Measurements from ENCODE around the gene NFKBIL1. TPM values are rescaled to one million over a fixed set of nuclear protein-coding genes. Genes with fewer than 3 reads are reported as not detected.

The NFKBIL1 gene
- total RNA-seq, 2 donors from 2014 or later: 5.6 to 27.0 TPM

DNA sequence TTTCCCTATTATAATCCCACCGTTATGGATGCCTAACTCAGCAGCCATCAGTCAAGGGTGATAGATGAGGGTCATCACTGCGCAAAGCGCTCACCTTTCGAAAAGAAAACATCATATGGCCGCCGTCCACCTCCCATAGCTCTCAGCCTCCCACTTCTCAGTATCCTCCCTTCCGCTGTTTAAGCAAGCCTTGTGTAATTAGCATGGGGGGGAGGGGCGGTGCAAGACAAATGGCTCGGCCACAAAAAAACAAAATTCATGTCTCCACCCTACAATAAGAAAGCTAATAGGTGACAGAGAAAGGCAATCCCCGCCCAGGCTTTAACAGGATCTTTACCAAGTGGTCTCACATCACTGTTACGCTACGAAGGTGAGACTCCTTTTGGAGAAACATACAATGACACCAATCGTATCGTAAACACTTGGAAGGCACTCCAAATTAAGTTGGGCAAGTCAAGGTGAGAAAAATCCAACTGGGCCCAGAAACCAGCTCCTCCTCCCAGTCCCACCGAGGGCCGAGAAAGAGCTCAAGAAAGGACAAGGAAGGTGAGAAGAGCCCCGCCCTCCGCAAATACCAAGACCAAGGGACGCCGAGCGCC lies 6.2 kb upstream of the NFKBIL1 start:
- peak overlapping the region; percentile 93 to 98 (median 94) for H3K27ac ChIP-seq
- WGBS, 2 donors: 0 to 1% methylated on average over 21 of the region's 21 CpGs
- H3K27me3 ChIP-seq: no peaks in the 10 kb centered on the region
- TF ChIP-seq, protein P1, sequence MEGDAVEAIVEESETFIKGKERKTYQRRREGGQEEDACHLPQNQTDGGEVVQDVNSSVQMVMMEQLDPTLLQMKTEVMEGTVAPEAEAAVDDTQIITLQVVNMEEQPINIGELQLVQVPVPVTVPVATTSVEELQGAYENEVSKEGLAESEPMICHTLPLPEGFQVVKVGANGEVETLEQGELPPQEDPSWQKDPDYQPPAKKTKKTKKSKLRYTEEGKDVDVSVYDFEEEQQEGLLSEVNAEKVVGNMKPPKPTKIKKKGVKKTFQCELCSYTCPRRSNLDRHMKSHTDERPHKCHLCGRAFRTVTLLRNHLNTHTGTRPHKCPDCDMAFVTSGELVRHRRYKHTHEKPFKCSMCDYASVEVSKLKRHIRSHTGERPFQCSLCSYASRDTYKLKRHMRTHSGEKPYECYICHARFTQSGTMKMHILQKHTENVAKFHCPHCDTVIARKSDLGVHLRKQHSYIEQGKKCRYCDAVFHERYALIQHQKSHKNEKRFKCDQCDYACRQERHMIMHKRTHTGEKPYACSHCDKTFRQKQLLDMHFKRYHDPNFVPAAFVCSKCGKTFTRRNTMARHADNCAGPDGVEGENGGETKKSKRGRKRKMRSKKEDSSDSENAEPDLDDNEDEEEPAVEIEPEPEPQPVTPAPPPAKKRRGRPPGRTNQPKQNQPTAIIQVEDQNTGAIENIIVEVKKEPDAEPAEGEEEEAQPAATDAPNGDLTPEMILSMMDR (IDR thresholded peaks at IDR 0.05): no peak
- no peak for TF ChIP-seq POLR2A (IDR thresholded peaks at IDR 0.05)
- H3K36me3 ChIP-seq (replicated peaks in 1 of 2; ENCODE audit: insufficient read depth in 1 of 2, low read depth in 2 of 2): peaks cover 3 to 16% of the 10 kb centered on the region in 2 donors
- H3K9me3 ChIP-seq: no peaks in the 10 kb centered on the region
- peak overlapping the region; percentile 78 to 88 for H3K4me3 ChIP-seq
- intact Hi-C loops (cut with DNase I): no loop called here
- peaks cover 34% of the 10 kb centered on the region for H3K4me1 ChIP-seq
- ATAC-seq (no peak), DNase-seq (peak; percentile 33 to 61 (median 56))

DNA sequence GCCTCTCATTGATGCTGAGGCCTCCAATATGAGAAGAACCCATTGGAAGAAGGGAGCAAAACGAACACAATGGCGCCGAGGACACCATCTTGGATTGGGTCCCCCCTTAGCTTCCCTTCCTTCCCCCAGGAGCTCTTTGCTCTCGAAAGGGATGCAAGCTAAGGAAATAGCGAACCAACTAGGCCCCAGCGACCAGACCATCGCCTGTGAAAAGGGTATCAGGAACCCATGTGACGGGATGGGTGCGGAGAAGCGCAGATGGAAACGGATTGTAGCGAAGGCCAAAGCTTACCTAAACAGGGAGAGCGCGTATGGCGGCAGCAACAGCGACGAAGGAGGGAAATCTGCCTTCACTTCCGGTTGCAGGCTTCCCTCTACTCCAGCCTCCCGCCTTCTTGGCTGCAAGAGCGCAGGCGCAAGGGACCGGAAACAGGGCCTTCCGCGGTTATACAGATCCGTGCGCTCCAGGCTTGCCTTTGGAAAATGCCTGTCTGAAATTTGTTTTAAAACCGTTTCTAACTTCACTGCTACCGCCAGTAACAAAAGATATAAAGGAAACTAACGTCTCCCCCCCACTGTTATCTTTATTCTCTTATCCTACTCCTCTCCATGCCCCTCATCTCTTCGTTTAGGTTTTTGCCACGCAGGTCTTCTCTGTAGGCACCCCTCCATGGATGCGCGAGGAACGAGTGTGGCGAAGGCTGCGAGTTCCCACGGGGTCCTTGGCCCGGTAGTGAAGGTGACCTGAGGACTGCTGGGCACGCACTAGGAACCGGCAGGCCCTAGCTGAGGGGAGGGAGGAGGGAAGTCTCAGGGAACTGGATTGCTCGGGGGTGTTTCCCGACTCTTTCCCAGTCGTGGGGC lies 5.5 kb upstream of the NFKBIL1 start, which contains the start of gene DDX39B:
DDX39B (minus strand) TSS at position 346 of the 864 bp plus-strand sequence. CDS start 1,471 bp downstream, outside the sequence.
- ATAC-seq: peak; percentile 93
- intact Hi-C loops (cut with DNase I): no loop called here
- H3K36me3 ChIP-seq (replicated peaks in 1 of 2; ENCODE audit: insufficient read depth in 1 of 2, low read depth in 2 of 2): peaks cover 0 to 9% of the 10 kb centered on the region in 2 donors
- no peaks in the 10 kb centered on the region for H3K9me3 ChIP-seq
- DNase-seq: peak; percentile 95 to 98 (median 96)
- H3K4me1 ChIP-seq: peaks cover 39% of the 10 kb centered on the region
- peak; percentile 64 to 96 (median 94) for TF ChIP-seq POLR2A (IDR thresholded peaks at IDR 0.05)
- TF ChIP-seq, protein P1 (IDR thresholded peaks at IDR 0.05): peak in 2 of 7 experiments; percentile 10 to 18
- H3K27ac ChIP-seq: peak within 1 kb of the TSS; percentile 93 to 98 (median 94)
- 0 to 1% methylated on average over 41 to 42 of the region's 43 CpGs for WGBS, 2 donors
- H3K27me3 ChIP-seq: no peaks in the 10 kb centered on the region
- H3K4me3 ChIP-seq: peak within 1 kb of the TSS; percentile 78 to 88

DNA sequence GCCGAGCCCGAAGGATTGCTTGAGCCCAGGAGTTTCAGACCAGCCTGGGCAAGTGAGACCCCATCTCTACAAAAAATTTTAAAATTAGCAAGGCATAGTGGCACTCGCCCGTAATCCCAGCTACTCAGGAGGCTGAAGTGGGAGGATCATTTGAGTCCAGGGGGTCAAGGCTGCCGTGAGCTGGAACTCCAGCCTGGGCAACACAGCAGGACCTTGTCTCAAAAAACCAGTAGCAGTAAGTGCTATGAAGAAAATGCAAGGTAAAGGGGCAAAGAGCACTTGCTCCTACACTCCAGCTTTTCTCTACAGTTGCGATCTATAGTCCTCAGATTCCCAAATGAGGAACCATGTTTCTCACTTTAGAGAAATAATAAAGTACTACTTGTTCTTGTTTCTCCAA lies 3.8 kb upstream of the NFKBIL1 start:
- ATAC-seq: no peak
- H3K36me3 ChIP-seq (replicated peaks in 1 of 2; ENCODE audit: insufficient read depth in 1 of 2, low read depth in 2 of 2): peaks cover 0 to under 1% of the 10 kb centered on the region in 2 donors
- H3K4me1 ChIP-seq: peaks cover 45% of the 10 kb centered on the region
- TF ChIP-seq POLR2A (IDR thresholded peaks at IDR 0.05): no peak
- TF ChIP-seq, protein P1 (IDR thresholded peaks at IDR 0.05): no peak
- 89 to 93% methylated on average over 6 of the region's 6 CpGs for WGBS, 2 donors
- no peaks in the 10 kb centered on the region for H3K9me3 ChIP-seq
- intact Hi-C loops (cut with DNase I): no loop called here
- DNase-seq: no peak
- no peaks in the 10 kb centered on the region for H3K27me3 ChIP-seq
- no peak overlapping the region for H3K4me3 ChIP-seq
- no peak overlapping the region for H3K27ac ChIP-seq

DNA sequence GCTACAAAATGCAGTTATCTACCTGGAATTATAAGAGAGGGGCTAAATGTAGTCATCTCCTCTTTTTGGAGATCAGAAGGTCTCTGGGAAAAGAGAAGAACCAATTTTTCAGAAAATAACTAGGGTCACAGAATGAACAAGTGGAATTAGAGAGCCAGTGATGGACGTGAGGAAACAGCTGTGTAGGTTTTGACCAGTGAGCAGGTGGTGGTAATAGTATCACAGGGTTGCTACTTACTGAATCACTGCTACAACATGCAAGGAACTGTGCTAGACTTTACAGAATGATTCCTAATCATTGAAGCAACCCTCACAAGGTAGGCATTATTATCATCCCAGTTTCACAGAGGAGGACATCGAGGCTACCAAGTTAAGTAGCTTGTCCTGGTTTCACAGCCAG lies 2.7 kb upstream of the NFKBIL1 start:
- DNase-seq: no peak
- 59 to 61% methylated on average over 2 of the region's 2 CpGs for WGBS, 2 donors
- H3K4me3 ChIP-seq: no peak overlapping the region
- no peaks in the 10 kb centered on the region for H3K36me3 ChIP-seq (replicated peaks in 1 of 2; ENCODE audit: insufficient read depth in 1 of 2, low read depth in 2 of 2)
- H3K27ac ChIP-seq: no peak overlapping the region
- TF ChIP-seq, protein P1 (IDR thresholded peaks at IDR 0.05): no peak
- TF ChIP-seq POLR2A (IDR thresholded peaks at IDR 0.05): no peak
- no peaks in the 10 kb centered on the region for H3K9me3 ChIP-seq
- H3K4me1 ChIP-seq: peaks cover 41% of the 10 kb centered on the region
- intact Hi-C loops (cut with DNase I): loop anchor here (5.0 kb wide), 1 partner anchor 53 kb away; no protein-coding TSS in a partner anchor
- no peaks in the 10 kb centered on the region for H3K27me3 ChIP-seq
- ATAC-seq: no peak

Measured in body of pancreas (tissue), 4 donors.